K562 (cell line): ENCODE data around the gene CHRNB1.

Source experiments
- POLR2AphosphoS5 ChIP-seq: IDR thresholded peaks from 2 replicates; pipeline ENCODE4 v1.6.1; 2011; ENCODE audit warnings: mild to moderate bottlenecking, low read depth, low read length, moderate library complexity; ENCODE audit not compliant: control insufficient read depth, insufficient read depth
- ZNF324 ChIP-seq: fragments of 250-450 bp; sonication (Bioruptor Pico); IDR thresholded peaks from 2 replicates; pipeline ENCODE4 v1.4.0; 2020; ENCODE audit warnings: mild to moderate bottlenecking
- TF ChIP-seq, protein P1 (sequence below), 3 experiments: IDR thresholded peaks in 2 of 3; conservative IDR thresholded peaks in 1 of 3; 2 replicates each; pipeline ENCODE4 v1.5.1; 2011 to 2012; ENCODE audit warnings: low read length in 3 of 3, mild to moderate bottlenecking in 3 of 3, control low read depth in 2 of 3, improper control_type of control experiment in 1 of 3, inconsistent platforms in 1 of 3, low read depth in 1 of 3, mixed read lengths in 1 of 3, moderate library complexity in 1 of 3; ENCODE audit not compliant: insufficient read depth in 2 of 3

DNA sequence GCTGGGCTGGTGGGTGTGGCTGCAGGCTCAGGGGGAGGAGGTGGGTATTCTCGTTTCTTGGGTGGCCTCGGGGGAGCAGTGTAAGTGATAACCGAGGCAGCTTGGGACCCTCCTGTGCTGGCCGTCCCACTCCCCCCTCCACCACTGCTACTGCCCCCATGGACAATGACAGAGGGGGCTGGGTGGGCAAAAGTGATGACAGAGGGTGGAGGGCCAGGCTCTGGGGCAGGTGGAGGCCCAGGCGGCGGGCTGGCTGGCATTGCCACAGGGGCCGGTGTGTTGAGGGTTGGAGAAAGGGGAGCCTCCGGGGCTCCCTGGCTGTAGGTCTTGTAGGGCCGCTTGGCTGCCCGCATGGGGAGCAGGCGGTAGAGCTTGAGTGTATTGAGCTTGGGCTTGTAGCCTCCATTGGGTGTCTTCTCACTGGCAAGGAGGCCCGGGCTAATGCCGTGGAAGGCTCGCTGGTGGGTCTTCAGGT is 18.5 kb downstream of the CHRNB1 start:
- TF ChIP-seq ZNF324 (CRISPR knock-in tag) (no peak), POLR2AphosphoS5 (no peak)
- TF ChIP-seq, protein P1, sequence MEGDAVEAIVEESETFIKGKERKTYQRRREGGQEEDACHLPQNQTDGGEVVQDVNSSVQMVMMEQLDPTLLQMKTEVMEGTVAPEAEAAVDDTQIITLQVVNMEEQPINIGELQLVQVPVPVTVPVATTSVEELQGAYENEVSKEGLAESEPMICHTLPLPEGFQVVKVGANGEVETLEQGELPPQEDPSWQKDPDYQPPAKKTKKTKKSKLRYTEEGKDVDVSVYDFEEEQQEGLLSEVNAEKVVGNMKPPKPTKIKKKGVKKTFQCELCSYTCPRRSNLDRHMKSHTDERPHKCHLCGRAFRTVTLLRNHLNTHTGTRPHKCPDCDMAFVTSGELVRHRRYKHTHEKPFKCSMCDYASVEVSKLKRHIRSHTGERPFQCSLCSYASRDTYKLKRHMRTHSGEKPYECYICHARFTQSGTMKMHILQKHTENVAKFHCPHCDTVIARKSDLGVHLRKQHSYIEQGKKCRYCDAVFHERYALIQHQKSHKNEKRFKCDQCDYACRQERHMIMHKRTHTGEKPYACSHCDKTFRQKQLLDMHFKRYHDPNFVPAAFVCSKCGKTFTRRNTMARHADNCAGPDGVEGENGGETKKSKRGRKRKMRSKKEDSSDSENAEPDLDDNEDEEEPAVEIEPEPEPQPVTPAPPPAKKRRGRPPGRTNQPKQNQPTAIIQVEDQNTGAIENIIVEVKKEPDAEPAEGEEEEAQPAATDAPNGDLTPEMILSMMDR (IDR thresholded peaks at IDR 0.05 in 2 of 3, conservative IDR thresholded peaks at IDR 0.05 in 1 of 3; ENCODE audit: insufficient read depth in 2 of 3, low read depth in 1 of 3, low read length in 3 of 3) = no peak
